Activated T-helper 2 cell treated with anti-CD3 and anti-CD28 coated beads, Interferon-gamma antibody, Interleukin-2, Interleukin-4, amounts not matched to agents 10 μg/mL and 5 μg/mL and 100 μg/mL, durations not matched to agents 14 hours and 24 hours and 36 hours (primary cell): ENCODE results near the gene TYMP. TPM values are rescaled to one million over a fixed set of nuclear protein-coding genes. Genes with fewer than 3 reads are reported as not detected.

Source experiments
- DNase-seq: peaks from one replicate; pipeline ENCODE4 v3.0.0; 2021; ENCODE audit warnings: low spot score
- H3K27ac Mint-ChIP-seq: one replicate; pipeline ENCODE4 v1.8.0; 2021; ENCODE audit warnings: mixed read lengths
- H3K27me3 Mint-ChIP-seq: one replicate; pipeline ENCODE4 v1.8.0; 2021; ENCODE audit warnings: low read depth, mixed read lengths
- H3K36me3 Mint-ChIP-seq: one replicate; pipeline ENCODE4 v1.8.0; 2021; ENCODE audit warnings: low read depth, mixed read lengths
- H3K4me1 Mint-ChIP-seq: one replicate; pipeline ENCODE4 v1.8.0; 2021; ENCODE audit warnings: low read depth, mixed read lengths
- H3K4me3 Mint-ChIP-seq: one replicate; pipeline ENCODE4 v1.8.0; 2021; ENCODE audit warnings: low read depth, mild to moderate bottlenecking, moderate library complexity, mixed read lengths
- H3K9me3 Mint-ChIP-seq: one replicate; pipeline ENCODE4 v1.8.0; 2021; ENCODE audit warnings: mixed read lengths
- intact Hi-C: fragments of 100-400 bp; cut with micrococcal nuclease; formaldehyde crosslinking; loops from one replicate; pipeline ENCODE4 v1.15.1; 2023
- total RNA-seq: library from RNA; stranded (reverse); gene quantifications from 2 replicates; pipeline ENCODE4 v1.2.3, GENCODE V29; 2022

The TYMP gene
- total RNA-seq, 1 donor from 2014 or later: 36.9 TPM

- peak overlapping the region; percentile 98 for H3K27ac Mint-ChIP-seq
- H3K9me3 Mint-ChIP-seq: no peaks in the 10 kb centered on the region
- peak; percentile 83 for DNase-seq
- peaks cover 38% of the 10 kb centered on the region for H3K4me1 Mint-ChIP-seq
- peak overlapping the region; percentile 91 for H3K4me3 Mint-ChIP-seq
- H3K36me3 Mint-ChIP-seq: peaks cover 17% of the 10 kb centered on the region
- intact Hi-C loops: loop anchor here (1.0 to 2.0 kb wide), 4 partner anchors 8 to 90 kb away; partner anchors contain the start of genes CHKB and KLHDC7B
- no peaks in the 10 kb centered on the region for H3K27me3 Mint-ChIP-seq
These were observed 1.2 kb upstream of the TYMP start for GRCh38 chr22:50530877-50531545.

- Mint-ChIP-seq H3K27me3 (no peaks in the 10 kb centered on the region), H3K9me3 (no peaks in the 10 kb centered on the region), H3K36me3 (peaks cover 17% of the 10 kb centered on the region), H3K27ac (peak overlapping the region; percentile 98), H3K4me3 (peak overlapping the region; percentile 91), H3K4me1 (peaks cover 38% of the 10 kb centered on the region)
- DNase-seq: no peak
- intact Hi-C loops: loop anchor here (2.0 kb wide), 2 partner anchors 14 to 52 kb away; partner anchors contain the start of genes CHKB and KLHDC7B
These were observed 716 bp upstream of the TYMP start for GRCh38 chr22:50530580-50530876.

- H3K4me1 Mint-ChIP-seq: peaks cover 41% of the 10 kb centered on the region
- no peaks in the 10 kb centered on the region for H3K27me3 Mint-ChIP-seq
- peaks cover 22% of the 10 kb centered on the region for H3K36me3 Mint-ChIP-seq
- intact Hi-C loops: loop anchor here (5.0 to 10.0 kb wide), 2 partner anchors 57 to 285 kb away; partner anchors contain the start of gene TUBGCP6
- H3K4me3 Mint-ChIP-seq: peak overlapping the region; percentile 76
- peak overlapping the region; percentile 38 for H3K27ac Mint-ChIP-seq
- H3K9me3 Mint-ChIP-seq: no peaks in the 10 kb centered on the region
- no peak for DNase-seq
These were observed 356 bp downstream of the TYMP start for GRCh38 chr22:50529416-50529896.

- Mint-ChIP-seq H3K27ac (peak overlapping the region; percentile 35), H3K9me3 (no peaks in the 10 kb centered on the region), H3K4me1 (peaks cover 38% of the 10 kb centered on the region), H3K27me3 (no peaks in the 10 kb centered on the region), H3K4me3 (peak overlapping the region; percentile 76), H3K36me3 (peaks cover 25% of the 10 kb centered on the region)
- no peak for DNase-seq
- intact Hi-C loops: loop anchor here (5.0 to 10.0 kb wide), 2 partner anchors 57 to 284 kb away; partner anchors contain the start of gene TUBGCP6
These were observed 963 bp downstream of the TYMP start for GRCh38 chr22:50528682-50529415.

- peak overlapping the region; percentile 81 for H3K27ac Mint-ChIP-seq
- H3K4me3 Mint-ChIP-seq: peak overlapping the region; percentile 76
- no peaks in the 10 kb centered on the region for H3K9me3 Mint-ChIP-seq
- H3K4me1 Mint-ChIP-seq: peaks cover 30% of the 10 kb centered on the region
- H3K27me3 Mint-ChIP-seq: no peaks in the 10 kb centered on the region
- intact Hi-C loops: loop anchor here (5.0 to 10.0 kb wide), 2 partner anchors 56 to 283 kb away; partner anchors contain the start of gene TUBGCP6
- H3K36me3 Mint-ChIP-seq: peaks cover 29% of the 10 kb centered on the region
- no peak for DNase-seq
These were observed 1.7 kb downstream of the TYMP start for GRCh38 chr22:50527921-50528681.

- H3K27ac Mint-ChIP-seq: peak overlapping the region; percentile 81
- no peaks in the 10 kb centered on the region for H3K27me3 Mint-ChIP-seq
- intact Hi-C loops: loop anchor here (5.0 to 10.0 kb wide), 2 partner anchors 55 to 282 kb away; partner anchors contain the start of gene TUBGCP6
- H3K9me3 Mint-ChIP-seq: no peaks in the 10 kb centered on the region
- H3K36me3 Mint-ChIP-seq: peaks cover 33% of the 10 kb centered on the region
- DNase-seq: no peak
- H3K4me3 Mint-ChIP-seq: peak overlapping the region; percentile 76
- H3K4me1 Mint-ChIP-seq: peaks cover 24% of the 10 kb centered on the region
These were observed 2.7 kb downstream of the TYMP start for GRCh38 chr22:50526834-50527801.

- H3K27me3 Mint-ChIP-seq: no peaks in the 10 kb centered on the region
- intact Hi-C loops: loop anchor here (5.0 to 10.0 kb wide), 2 partner anchors 54 to 281 kb away; partner anchors contain the start of gene TUBGCP6
- peaks cover 34% of the 10 kb centered on the region for H3K36me3 Mint-ChIP-seq
- H3K9me3 Mint-ChIP-seq: no peaks in the 10 kb centered on the region
- H3K4me1 Mint-ChIP-seq: peaks cover 24% of the 10 kb centered on the region
- peak overlapping the region; percentile 81 for H3K27ac Mint-ChIP-seq
- peak; percentile 85 for DNase-seq
- H3K4me3 Mint-ChIP-seq: peak overlapping the region; percentile 76
These were observed 3.5 kb downstream of the TYMP start for GRCh38 chr22:50526108-50526833.

GRCh38 chr22:50525858-50526107 is 4.0 kb downstream of the TYMP start:
- Mint-ChIP-seq H3K27ac (peak overlapping the region; percentile 62), H3K36me3 (peaks cover 37% of the 10 kb centered on the region), H3K27me3 (no peaks in the 10 kb centered on the region), H3K4me1 (peaks cover 24% of the 10 kb centered on the region), H3K4me3 (peak overlapping the region; percentile 94), H3K9me3 (no peaks in the 10 kb centered on the region)
- intact Hi-C loops: loop anchor here (1.0 to 10.0 kb wide), 4 partner anchors 17 to 281 kb away; partner anchors contain the start of genes NCAPH2 and TUBGCP6
- no peak for DNase-seq

- peak within 1 kb of the TSS; percentile 81 for H3K27ac Mint-ChIP-seq
- intact Hi-C loops: loop anchor here (1.0 to 10.0 kb wide), 4 partner anchors 17 to 280 kb away; partner anchors contain the start of genes NCAPH2 and TUBGCP6
- DNase-seq: peak; percentile 97
- H3K27me3 Mint-ChIP-seq: no peaks in the 10 kb centered on the region
- peak within 1 kb of the TSS; percentile 94 for H3K4me3 Mint-ChIP-seq
- H3K4me1 Mint-ChIP-seq: peaks cover 24% of the 10 kb centered on the region
- H3K9me3 Mint-ChIP-seq: no peaks in the 10 kb centered on the region
- H3K36me3 Mint-ChIP-seq: peaks cover 38% of the 10 kb centered on the region
These were observed 4.5 kb downstream of the TYMP start, which contains the start of gene SCO2 for GRCh38 chr22:50525104-50525857. SCO2 (minus strand) TSS chr22:50525598; CDS start chr22:50524411, 1,187 bp downstream.

GRCh38 chr22:50524676-50525103 is 5.1 kb downstream of the TYMP start:
- peaks cover 24% of the 10 kb centered on the region for H3K4me1 Mint-ChIP-seq
- peaks cover 43% of the 10 kb centered on the region for H3K36me3 Mint-ChIP-seq
- no peaks in the 10 kb centered on the region for H3K9me3 Mint-ChIP-seq

More at GRCh38 chr22:50524676-50525103, 5.1 kb downstream of the TYMP start:
- intact Hi-C loops: loop anchor here (1.0 to 10.0 kb wide), 4 partner anchors 16 to 280 kb away; partner anchors contain the start of genes NCAPH2 and TUBGCP6
- Mint-ChIP-seq H3K27me3 (no peaks in the 10 kb centered on the region), H3K27ac (peak overlapping the region; percentile 78), H3K4me3 (peak overlapping the region; percentile 94)
- no peak for DNase-seq
